Measurements from ENCODE around the gene BTAF1.
"Not testable (repeated sequence)": the region's sequence is repeated elsewhere in the genome, so short reads cannot be mapped to it uniquely, and the experiment has no call there.

Gene BTAF1

DNA sequence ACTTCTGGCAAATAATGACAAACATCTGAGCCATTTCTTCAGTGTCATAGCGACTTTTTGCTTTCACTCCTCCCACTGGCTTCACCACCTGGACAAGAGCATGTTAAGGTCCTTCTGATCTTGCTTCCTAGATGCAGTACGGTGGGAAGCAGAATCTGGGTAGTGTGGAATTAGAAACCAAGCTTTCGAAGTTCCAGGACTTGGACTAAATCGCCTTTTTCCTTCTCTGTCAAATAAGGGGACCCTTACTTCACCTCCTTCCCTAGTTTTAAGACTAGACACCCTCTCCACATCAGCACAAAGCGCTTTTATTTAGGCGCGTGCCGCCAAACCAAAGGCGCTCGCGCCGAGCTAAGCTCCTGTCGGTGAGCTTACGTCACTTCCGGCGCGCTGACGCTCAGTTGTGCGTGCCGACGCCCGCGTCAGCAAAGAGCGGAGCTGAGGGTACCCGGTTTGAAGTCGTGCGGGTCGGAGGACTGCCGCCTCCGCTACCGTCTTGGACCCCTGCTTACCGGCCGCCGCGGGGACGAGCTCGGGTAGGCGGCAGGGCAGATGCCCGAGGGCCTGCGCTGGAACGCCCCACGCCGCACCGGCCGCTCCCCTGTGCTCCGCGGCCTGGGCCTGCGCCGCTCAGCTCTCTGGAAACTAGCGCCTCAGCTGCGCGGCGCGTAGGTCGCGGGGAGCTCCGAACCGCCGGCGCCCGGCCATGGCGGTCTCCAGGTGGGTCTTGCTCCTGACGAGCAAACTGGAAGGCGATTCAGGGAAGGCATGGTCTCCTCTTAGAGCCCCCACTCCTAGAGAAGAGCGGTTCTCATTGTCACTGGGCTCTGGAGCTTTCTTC, at the start of gene BTAF1:
Gene BTAF1 (plus strand): TSS at position 400 of the 841 bp plus-strand sequence. CDS start 307 bp downstream, at position 707.
- DNase-seq, result peak; percentile 84 to 97 (median 95)
- intact Hi-C loops (cut with DNase I), result loop anchor here (5.0 to 10.0 kb wide), 3 partner anchors 126 to 629 kb away; partner anchors contain the start of gene TNKS2

DNA sequence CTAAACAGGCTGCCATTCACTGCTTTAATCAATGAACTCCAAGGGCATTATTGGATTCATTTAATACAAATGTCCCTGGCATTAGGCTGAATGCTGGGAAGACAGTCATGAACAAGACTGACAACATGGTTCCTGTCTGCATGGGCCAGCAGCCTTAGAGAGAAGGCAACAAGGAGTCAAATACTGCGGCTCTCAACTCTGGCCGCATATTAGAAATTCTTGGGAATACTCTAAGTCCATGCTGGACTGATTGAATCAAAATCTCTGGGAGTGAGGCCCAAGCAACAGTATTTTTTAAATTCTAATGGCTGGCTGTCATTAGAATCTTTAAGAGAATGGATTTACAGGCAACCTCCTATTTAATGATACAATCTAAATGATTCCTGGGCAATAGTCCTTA, 48.4 kb upstream of the BTAF1 start:
- intact Hi-C loops (cut with DNase I), result no loop called here
- no peak for DNase-seq

DNA sequence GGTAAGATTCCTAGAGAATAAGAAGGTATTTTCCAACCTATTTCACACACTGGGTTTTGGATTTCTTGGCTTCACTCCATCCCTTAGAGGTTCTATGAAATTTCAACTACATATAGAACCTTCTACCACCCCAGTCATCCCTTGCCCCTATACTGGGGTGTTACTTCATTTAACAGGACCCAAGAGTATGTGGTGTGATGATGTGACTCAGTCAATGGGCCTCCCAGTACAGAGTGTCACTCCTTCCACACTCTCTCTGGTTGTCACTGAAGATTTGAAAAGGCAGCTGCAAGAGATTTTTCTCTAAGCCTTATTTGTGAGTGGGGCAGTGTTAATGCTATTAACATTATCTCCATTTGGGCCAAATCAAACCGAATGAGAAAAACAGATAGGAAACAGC, 47.8 kb upstream of the BTAF1 start:
- intact Hi-C loops (cut with DNase I), result no loop called here
- DNase-seq, result no peak

DNA sequence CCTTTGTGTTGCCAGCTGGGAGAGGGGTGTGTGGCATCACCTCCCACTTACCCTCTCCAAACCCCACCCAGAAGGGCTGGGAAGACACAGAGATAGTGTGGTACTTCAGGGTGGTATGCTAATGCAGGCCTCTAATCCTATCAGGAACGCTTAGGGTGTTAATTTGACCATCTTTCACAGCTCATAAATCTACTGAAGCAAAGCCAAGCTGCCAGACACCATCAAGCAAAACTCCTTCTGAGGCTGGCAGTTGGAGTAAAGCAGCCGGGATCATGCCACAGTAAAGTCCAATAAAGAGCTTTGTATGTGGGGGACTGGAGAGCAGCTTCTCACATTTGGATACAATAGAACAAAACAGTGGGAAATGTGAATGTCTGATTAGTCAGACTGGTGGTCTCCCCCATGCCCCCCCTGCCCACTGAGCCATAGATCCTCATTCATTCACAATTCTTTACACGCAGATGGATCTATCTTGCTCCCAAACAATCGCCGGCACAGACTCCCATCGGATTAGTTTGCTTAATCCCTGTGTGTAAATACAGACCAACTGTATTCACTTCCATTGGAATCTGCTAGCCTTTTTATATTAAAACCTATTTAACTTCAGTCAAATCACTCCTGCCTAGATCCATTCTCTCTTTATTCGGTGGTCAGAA, 43.9 kb upstream of the BTAF1 start:
- intact Hi-C loops (cut with DNase I), result no loop called here
- DNase-seq, result no peak

DNA sequence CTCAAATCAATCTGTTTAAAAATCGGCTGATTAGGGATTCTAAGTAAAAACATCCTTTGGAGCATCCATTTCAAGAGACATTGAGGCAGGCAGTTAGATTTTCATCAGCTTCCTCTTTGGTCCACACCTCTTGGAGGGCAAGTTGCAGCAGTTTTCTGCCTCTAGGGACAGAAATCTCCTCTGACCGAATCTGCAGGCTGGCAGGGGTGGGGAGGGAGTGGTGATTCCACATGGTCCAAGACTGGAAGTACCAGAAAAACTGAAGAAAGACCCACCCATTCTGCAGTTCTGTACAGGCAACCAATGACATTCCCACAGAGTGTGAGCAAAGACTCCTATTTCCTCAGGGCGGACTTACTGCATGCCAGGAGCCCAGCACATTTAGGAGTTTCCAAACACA, 43.3 kb upstream of the BTAF1 start:
- intact Hi-C loops (cut with DNase I), result no loop called here
- peak in 2 of 42 donors; percentile 10 to 20 for DNase-seq

DNA sequence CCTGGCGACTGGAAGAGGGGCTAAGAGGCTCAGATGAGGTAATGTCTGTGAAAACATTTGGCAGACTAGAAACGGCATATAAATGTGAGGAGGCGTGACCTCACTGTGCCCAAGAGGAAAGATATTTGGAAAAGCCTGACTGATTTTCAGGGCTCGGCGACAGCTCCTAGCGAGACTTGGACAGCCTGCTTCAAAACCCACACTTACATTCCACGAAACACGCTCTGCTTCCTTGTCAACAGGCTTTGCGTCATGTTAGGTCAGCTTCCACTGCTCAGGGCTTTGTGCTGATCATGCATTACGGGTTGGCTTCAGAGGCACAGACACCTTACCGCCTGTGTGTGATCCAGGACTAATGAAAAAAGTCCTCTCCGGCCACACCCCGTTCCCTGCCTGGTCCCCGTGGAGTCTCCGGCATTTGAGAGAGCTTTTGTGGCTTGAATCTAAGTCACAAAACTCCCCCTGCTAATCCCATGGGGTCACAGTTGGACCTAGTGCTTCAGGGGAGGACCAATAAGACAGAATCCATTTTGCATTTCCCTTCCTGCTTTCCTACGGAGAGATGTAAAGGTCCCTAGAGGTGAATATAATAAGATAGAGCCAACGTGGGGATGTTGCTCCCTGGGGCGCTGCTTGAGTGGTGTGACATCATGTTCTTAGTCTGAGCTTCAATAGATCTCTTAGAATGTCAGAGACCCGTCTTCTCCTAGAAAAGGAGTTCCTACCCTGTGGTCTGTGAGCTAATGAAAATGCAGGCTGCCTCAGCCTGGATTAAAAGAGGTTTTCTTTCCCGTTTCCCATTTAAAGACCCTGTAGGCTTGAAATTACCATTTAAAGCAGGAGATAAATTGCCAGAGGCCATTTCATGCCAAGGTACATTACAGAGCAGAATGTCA, 39.8 kb upstream of the BTAF1 start:
- intact Hi-C loops (cut with DNase I), result no loop called here
- peak in 8 of 42 donors; percentile 5 to 39 (median 24) for DNase-seq

DNA sequence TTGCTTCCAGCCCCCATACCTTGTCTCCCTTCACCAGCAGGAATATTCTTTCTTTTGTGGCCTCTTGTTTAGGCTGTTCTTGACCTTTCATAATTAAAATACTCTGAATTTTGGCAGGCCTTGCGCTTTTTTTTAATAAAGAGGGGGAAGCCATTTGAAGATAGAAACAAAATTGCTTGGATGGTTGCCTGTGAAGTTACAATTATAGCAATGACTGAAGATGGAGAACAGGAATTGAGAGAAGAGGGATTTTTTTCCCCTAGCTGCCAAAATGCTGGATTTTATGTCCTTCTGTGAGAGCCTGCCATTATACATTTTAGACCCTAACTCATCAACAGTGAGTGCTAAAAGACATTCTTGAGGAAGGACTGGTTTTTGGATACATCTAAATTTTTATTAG, 39.0 kb upstream of the BTAF1 start:
- intact Hi-C loops (cut with DNase I), result no loop called here
- DNase-seq, result no peak

DNA sequence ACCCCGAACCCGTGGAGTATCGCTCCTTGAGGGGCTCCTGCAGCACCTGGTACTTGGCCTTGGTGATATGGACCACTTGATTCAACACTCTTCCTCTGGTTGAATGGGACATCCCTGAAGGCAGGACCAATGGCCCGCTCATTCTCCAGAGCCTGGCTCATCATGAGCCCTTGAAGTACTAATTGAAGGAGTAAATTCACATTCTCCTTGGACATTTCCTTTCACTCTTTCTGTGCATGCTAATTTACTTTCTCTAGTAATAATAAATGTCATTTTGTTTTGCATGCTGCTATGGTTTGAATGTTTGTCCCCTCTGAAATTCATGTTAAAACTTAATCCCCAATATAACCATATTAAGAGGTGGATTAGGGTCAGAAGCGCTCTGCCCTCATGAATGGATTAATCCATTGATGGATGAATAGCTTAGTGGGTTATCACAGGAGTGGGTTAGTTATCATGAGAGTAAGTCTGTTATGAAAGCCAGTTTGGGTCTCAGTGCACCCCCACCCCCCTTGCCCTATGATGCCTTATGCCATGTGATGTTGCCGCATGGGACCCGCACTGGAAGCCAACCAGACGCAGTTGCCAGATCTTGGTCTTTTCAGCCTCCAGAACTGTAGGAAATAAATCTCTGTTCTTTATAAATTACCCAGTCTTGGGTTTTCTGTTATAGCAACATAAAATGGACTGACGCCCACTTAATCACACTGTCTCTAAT, 38.0 kb upstream of the BTAF1 start:
- DNase-seq, result no peak
- intact Hi-C loops (cut with DNase I), result no loop called here

DNA sequence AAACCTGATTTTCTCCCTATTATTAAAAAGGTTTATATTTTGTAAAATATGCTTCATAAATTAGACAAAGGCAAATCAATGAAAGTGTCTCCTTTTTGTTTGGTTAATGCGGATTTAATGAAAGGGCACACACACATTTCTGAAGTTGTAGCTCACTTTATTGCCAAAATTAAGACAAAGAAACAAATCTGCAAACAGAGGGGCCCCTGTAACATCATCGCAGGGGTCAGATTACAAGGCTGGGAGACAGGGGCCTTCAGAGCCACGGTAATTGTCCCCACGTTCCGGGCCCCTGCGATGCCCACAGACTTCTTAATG, 36.7 kb upstream of the BTAF1 start:
- no peak for DNase-seq
- intact Hi-C loops (cut with DNase I), result no loop called here

DNA sequence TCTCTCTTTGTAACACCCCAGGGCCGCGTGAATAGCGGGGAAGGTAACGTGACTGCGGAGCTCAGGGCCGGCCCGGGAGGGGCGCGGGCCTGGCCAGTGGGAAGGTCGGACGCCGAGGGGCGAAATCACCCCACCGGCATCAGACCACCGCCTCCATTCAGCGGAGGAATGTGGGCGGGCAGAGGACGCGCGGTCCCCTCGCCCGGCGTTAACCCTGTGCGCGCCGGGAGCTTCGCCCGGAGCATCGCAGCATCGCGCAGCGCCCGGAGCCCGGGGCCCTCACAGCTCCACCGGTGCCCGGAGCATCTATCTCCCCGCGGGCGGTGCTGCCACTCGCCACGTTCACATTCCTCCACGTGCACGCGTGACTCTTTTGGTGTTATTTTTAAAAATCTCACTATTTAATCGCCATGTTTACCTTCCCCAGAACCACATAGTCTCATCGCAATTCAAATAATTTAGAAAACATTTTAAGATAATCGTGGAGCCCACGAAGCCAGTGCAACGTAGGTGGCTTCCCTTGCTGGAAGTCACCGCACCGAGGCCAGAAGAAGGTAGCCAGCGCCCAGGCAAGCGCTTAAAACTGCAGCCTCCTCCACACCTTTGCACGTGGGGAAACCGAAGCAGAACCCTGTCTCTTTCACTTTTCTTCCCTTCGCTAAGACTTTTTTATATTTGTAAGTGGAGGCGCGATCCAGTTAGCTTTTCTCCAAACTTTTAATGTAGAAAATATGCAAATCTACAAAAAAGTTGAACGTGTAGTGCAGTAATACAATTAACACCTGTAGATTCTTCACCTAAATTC, 36.1 kb upstream of the BTAF1 start:
- intact Hi-C loops (cut with DNase I), result no loop called here
- peak in 39 of 42 donors; percentile 24 to 70 (median 47) for DNase-seq

DNA sequence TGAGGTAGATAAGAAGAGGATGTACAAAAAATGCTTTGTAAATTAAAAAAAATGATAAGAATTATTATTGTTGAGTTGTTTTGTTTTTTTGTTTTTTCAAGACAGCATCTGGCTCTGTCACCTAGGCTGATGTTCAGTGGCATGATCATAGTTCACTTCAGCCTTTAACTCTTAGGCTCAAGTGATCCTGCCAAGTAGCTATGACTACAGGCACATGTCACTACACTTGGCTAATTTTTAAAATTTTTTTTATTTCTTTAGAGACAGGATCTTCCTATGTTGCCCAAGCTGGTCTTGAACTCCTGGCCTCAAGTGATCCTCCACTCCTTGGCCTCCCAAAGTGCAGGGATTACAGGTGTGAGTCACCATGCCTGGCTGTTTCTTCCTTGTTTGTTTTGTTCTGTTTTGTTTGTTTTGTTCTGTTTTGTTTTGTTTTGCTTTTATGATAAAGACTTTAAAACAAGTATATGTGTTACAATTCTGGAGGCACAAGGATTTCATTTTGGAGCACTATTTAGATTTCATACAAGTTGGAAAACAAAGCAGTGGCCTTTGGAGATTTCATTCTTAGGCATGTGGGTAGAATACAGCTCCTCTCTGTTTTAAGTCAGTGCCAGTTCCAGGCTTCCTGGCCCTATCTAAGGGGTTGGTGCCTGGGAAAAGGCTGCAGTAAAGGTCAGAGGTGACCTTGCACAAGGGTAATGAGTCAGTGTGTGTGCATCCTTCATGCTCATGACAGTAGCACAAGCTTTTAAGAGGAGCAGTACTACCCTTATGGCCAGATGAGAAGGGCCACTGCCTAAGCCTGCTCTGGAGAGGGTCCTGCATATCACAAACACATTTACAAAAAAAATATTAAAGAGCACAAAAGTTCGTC, 32.2 kb upstream of the BTAF1 start:
- no peak for DNase-seq
- intact Hi-C loops (cut with DNase I), result no loop called here

DNA sequence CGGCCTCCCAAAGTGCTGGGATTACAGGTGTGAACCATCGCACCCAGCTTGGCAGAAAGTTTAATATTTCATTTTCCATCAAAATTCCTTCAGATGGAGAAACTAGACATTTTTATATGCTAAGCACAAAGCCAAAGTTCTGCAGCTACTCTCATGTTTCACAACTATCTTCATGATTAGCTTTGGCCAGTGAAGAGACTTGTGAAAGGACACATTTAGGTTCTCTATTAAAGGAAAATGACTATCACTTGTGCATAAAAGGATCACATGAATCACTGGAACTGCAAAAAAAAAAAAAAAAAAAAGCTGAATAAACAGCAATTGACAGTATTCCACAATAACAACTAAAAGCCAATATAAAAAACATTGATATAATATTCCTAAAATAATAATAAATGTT, 30.5 kb upstream of the BTAF1 start:
- no peak for DNase-seq
- intact Hi-C loops (cut with DNase I), result no loop called here

DNA sequence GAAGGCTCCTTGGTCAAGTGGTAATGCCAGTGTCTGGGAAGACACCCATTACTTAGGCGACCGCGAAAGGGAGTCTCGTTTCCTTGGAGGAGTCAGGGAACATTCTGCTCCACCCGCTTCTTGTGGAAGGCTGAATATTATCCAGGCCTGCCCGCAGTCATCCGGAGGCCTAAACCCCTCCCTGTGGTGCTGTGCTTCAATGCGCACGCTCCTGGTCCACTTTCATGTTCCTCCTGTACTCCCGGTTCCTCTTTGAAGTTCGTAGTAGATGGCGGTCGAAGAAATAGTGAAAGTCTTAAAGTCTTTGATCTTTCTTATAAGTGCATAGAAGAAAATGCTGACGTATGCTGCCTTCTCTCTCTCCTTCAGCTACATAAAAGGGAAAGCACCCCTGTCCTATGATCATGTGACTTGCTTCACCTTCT, 29.3 kb upstream of the BTAF1 start:
- DNase-seq, result peak in 1 of 42 donors; percentile 9
- intact Hi-C loops (cut with DNase I), result not testable (repeated sequence)

DNA sequence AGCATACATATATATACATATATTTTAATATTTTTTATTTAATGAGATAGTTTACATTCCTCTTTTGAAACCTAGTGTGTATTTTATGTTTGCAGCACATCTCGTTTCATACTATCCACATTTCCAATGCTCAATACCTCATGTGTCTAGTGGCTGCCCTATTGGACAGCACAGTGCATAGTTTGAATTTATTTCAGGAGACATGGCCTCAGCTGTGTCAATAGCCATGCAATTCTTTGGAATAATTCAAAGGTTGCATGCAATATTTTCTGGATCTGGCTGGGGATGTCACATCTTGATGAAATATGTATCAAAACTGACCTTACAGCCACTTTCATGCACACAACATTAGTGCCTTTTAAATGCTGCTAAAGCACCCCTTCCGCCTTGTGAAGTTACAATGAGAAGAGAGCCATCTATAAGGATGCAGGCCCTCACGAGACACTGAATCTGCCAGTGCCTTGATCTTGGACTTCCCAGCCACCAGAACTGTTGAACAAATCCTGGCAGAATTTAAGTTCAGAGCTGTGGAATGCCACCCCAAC, 27.3 kb upstream of the BTAF1 start:
- intact Hi-C loops (cut with DNase I), result no loop called here
- no peak for DNase-seq

DNA sequence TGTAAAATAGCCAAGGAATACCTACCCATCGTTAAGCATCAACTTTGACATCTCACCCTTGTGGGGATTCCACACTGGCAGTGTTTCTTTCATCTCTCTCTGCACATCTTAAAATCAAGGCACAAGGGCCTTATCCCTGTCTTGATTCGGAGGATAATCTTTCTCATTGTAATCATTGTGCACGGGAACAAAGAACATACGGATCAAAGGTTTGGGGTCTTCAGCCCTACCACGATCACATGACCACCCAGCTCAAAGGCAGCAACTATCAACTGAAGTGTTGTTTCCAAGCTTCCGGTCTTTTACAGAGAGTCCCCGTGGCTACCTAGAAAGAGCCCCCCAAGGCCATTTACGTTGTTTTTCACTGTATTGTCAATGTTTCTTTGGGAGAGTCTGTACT, 26.1 kb upstream of the BTAF1 start:
- intact Hi-C loops (cut with DNase I), result no loop called here
- no peak for DNase-seq

DNA sequence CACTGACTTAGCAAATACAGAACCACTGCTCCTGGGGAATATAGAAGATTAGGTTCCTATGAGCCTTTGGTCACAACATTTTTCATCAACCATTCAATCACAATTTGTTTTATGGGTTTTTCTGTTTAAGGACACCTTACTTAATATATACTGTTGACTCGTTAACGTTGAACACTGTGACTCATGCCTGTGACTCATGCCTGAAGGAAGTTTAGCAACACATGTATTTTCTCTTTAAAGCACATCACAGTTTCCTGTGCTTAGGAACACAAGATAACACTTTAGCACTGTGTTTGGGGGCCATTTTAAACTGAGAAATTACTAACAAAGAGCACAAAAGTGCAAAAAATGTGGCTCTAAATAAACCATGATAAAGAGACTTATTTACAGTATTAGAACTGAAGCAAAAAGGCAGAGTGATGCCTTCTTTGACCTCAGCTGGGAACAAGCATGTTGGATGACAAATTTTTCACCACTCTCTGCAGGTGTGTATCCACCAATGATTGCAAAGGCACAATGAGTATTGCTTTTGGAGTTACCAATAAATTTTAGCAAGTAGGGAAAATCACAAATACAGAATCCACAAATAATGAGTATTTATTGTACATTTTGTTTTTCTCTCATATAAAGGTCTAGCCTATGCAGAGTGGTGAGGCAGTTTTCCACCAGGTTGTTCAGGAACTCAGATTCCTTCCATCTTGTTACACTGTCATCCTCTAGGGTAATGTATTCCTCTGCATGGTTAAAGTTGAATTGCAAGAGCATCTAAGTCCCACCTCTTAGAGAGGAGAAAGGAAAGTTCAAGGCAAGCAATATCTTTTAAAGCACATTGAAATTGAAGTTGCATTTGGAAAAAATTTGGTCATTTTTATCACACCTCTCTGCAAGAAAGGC, 21.5 kb upstream of the BTAF1 start:
- intact Hi-C loops (cut with DNase I), result no loop called here
- peak in 12 of 42 donors; percentile 19 to 66 (median 42) for DNase-seq
